ENCODE measurements around the gene VAMP1. TPM values are rescaled to one million over a fixed set of nuclear protein-coding genes. Genes with fewer than 3 reads are reported as not detected.

The VAMP1 gene
- total and polyA plus RNA-seq, 2 of the 13 experiments (the other 11 are each of a cell fraction or from before 2014, with no cell fraction given): 2.5 to 7.4 TPM

GRCh38 chr12:6493497-6494257 lies 23.2 kb upstream of the VAMP1 start, which contains the start of gene NCAPD2 (continued):
- TF ChIP-seq ZBTB40 (IDR thresholded peaks at IDR 0.05) (no peak), ZBTB40 (CRISPR knock-in tag; IDR thresholded peaks at IDR 0.05) (0 out of 2 replicates have a peak, but pooled peaks have one; percentile 5), ZBTB8A (CRISPR knock-in tag; IDR thresholded peaks at IDR 0.05; ENCODE audit: borderline replicate concordance, low read depth) (no peak), ZNF816 (CRISPR knock-in tag; IDR thresholded peaks at IDR 0.05; ENCODE audit: borderline replicate concordance) (peak; percentile 14; the same call in 1 of the 2 replicates), E2F1 (CRISPR knock-in tag; IDR thresholded peaks at IDR 0.05) (peak; percentile 99), POLR2A (IDR thresholded peaks at IDR 0.05; ENCODE audit: insufficient read depth in 1 of 2, low read depth in 2 of 2, low read length in 2 of 2) (peak; percentile 5 to 68; a peak in 3 of 4 replicates), TAF1 (CRISPR knock-in tag; IDR thresholded peaks at IDR 0.05) (peak; percentile 55), ZNF580 (CRISPR knock-in tag; IDR thresholded peaks at IDR 0.05; ENCODE audit: borderline replicate concordance, low read depth) (peak; percentile 51; the same call in 1 of the 2 replicates), NCOR1 (IDR thresholded peaks at IDR 0.05; ENCODE audit: borderline replicate concordance, low read length) (peak; percentile 43; the same call in 1 of the 2 replicates), ERF (CRISPR knock-in tag; IDR thresholded peaks at IDR 0.05) (0 out of 2 replicates have a peak, but pooled peaks have one; percentile 6), ZSCAN20 (CRISPR knock-in tag; IDR thresholded peaks at IDR 0.05; ENCODE audit: borderline replicate concordance) (peak; percentile 73; the same call in 1 of the 2 replicates), ZNF10 (CRISPR knock-in tag; IDR thresholded peaks at IDR 0.05; ENCODE audit: borderline replicate concordance, low read depth) (no peak), KLF13 (CRISPR knock-in tag; IDR thresholded peaks at IDR 0.05) (no peak), NFIC (IDR thresholded peaks at IDR 0.05; ENCODE audit: low read length) (peak; percentile 31; the same call in 1 of the 2 replicates), ZNF354B (CRISPR knock-in tag; IDR thresholded peaks at IDR 0.05) (no peak), ZNF724P (CRISPR knock-in tag; IDR thresholded peaks at IDR 0.05; ENCODE audit: borderline replicate concordance) (0 out of 2 replicates have a peak, but pooled peaks have one; percentile 14), KMT2A (CRISPR knock-in tag; IDR thresholded peaks at IDR 0.05) (0 out of 2 replicates have a peak, but pooled peaks have one; percentile 17), MIXL1 (CRISPR knock-in tag; IDR thresholded peaks at IDR 0.05) (0 out of 2 replicates have a peak, but pooled peaks have one; percentile 11)
